MCF 10A (cell line): ENCODE results near the gene PRKAR1B. TPM values are rescaled to one million over a fixed set of nuclear protein-coding genes. Genes with fewer than 3 reads are reported as not detected.

Source experiments
- BruUV-seq: library from RNA; stranded (reverse); fragments of 400-500 nt; replicated peaks from 2 replicates; lab custom pipeline; 2021; lab: Mats Ljungman, UMichigan
- CTCF ChIA-PET: fragments of 300-600 bp; sonication (Branson Sonifier 250); formaldehyde crosslinking; extraction: SDS; loops from one replicate; lab custom pipeline; 2021; ENCODE audit warnings: antibody characterized with exemption, inconsistent platforms; lab: Yijun Ruan, JAX
- POLR2A ChIA-PET: fragments of 300-600, 350-650 bp; sonication (Branson Sonifier 250); formaldehyde crosslinking; extraction: SDS; loops from one replicate; lab custom pipeline; 2020; ENCODE audit warnings: antibody characterized with exemption, inconsistent platforms; lab: Yijun Ruan, JAX
- DNase-seq: peaks from one replicate; pipeline ENCODE4 v3.0.0-alpha.2; 2018; ENCODE audit not compliant: unreplicated experiment
- H3K27ac Mint-ChIP-seq: one replicate; pipeline ENCODE4 v1.8.0; 2022; ENCODE audit warnings: mild to moderate bottlenecking, low read depth, mixed read lengths; ENCODE audit not compliant: unreplicated experiment
- H3K27me3 Mint-ChIP-seq: one replicate; pipeline ENCODE4 v1.8.0; 2022; ENCODE audit warnings: mixed read lengths; ENCODE audit not compliant: insufficient read depth, unreplicated experiment
- H3K36me3 Mint-ChIP-seq: one replicate; pipeline ENCODE4 v1.8.0; 2022; ENCODE audit warnings: mild to moderate bottlenecking, moderate library complexity, mixed read lengths; ENCODE audit not compliant: insufficient read depth, unreplicated experiment
- H3K4me1 Mint-ChIP-seq: one replicate; pipeline ENCODE4 v1.8.0; 2022; ENCODE audit warnings: mixed read lengths; ENCODE audit not compliant: insufficient read depth, unreplicated experiment
- H3K4me3 Mint-ChIP-seq: one replicate; pipeline ENCODE4 v1.8.0; 2022; ENCODE audit warnings: mild to moderate bottlenecking, moderate library complexity, mixed read lengths; ENCODE audit not compliant: unreplicated experiment
- H3K9me3 Mint-ChIP-seq: one replicate; pipeline ENCODE4 v1.8.0; 2022; ENCODE audit warnings: mixed read lengths; ENCODE audit not compliant: unreplicated experiment
- CTCF ChIP-seq: fragments of 200-600 bp; IDR thresholded peaks from one replicate; pipeline ENCODE4 v1.8.0; 2022; ENCODE audit warnings: antibody characterized with exemption, mild to moderate bottlenecking; ENCODE audit not compliant: unreplicated experiment
- intact Hi-C: fragments of 100-400 bp; cut with micrococcal nuclease; formaldehyde crosslinking; loops from 2 replicates; pipeline ENCODE4 v1.14.1; 2022
- total RNA-seq: library from RNA; stranded (reverse); gene quantifications from 2 replicates; pipeline ENCODE4 v1.2.3, GENCODE V29; 2022

PRKAR1B gene
- total RNA-seq, 1 experiment from 2014 or later, result 31.5 TPM

DNA sequence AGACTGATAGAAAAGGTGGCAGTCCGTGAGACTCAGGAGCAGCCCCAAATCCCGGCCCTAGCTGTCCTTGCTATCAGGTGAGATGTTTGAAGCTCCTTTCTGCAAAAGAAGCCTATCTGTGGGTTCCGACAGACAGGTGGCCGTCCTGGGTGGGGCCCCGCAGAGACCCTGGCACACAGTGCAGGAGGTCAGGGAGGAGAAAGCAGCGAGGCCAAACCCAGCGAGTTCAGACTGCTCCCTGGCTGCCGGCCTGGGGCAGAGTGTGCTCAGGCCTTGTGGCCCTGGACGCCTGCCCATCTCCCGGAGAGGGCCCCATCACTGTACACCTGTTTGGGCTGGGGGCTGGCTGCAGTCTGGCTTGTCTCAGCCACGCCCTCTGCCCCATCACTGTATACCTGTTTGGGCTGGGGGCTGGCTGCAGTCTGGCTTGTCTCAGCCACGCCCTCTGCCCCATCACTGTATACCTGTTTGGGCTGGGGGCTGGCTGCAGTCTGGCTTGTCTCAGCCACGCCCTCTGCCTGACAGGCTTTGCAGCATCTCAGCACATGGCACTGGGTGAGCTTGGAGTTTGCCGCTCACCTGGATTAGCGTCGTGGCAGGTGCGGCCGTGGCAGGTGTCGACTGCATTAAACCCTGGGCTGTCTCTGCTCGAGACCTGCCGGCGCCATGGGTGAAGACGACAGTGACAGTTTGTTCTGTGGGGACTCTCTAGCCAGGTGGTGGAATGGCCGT lies 11.8 kb upstream of the PRKAR1B start:
- BruUV-seq, result no TSS peak
- Mint-ChIP-seq H3K27ac (no peak overlapping the region), H3K36me3 (peaks cover 19% of the 10 kb centered on the region), H3K4me3 (no peak overlapping the region), H3K9me3 (no peaks in the 10 kb centered on the region), H3K27me3 (no peaks in the 10 kb centered on the region), H3K4me1 (peaks cover 5% of the 10 kb centered on the region)
- intact Hi-C loops, result no loop called here
- TF ChIP-seq CTCF, result no peak
- POLR2A ChIA-PET, result interaction anchor here (1.0 kb wide), 1 partner anchor 29 kb away, joined by 3 read pairs; no protein-coding TSS in a partner anchor
- DNase-seq, result no peak
- CTCF ChIA-PET, result interaction anchor here (0.7 kb wide), 1 partner anchor 79 kb away, joined by 3 read pairs; no protein-coding TSS in a partner anchor

- intact Hi-C loops, result no loop called here
- Mint-ChIP-seq H3K27me3 (no peaks in the 10 kb centered on the region), H3K27ac (no peak overlapping the region), H3K4me1 (peaks cover 7% of the 10 kb centered on the region), H3K36me3 (peaks cover 19% of the 10 kb centered on the region), H3K4me3 (no peak overlapping the region), H3K9me3 (no peaks in the 10 kb centered on the region)
- no peak for DNase-seq
- ChIA-PET CTCF (interaction anchor here (0.6 to 2.5 kb wide), 2 partner anchors 417 to 470 kb away, joined by 3 to 6 read pairs; no protein-coding TSS in a partner anchor), POLR2A (interaction anchor here (1.0 kb wide), 1 partner anchor 29 kb away, joined by 3 read pairs; no protein-coding TSS in a partner anchor)
- TF ChIP-seq CTCF, result no peak
- no TSS peak for BruUV-seq
Measured at GRCh38 chr7:738241-738640, 11.2 kb upstream of the PRKAR1B start.

- DNase-seq, result no peak
- no peak overlapping the region for H3K27ac Mint-ChIP-seq
- H3K4me1 Mint-ChIP-seq, result peaks cover 22% of the 10 kb centered on the region
- no peaks in the 10 kb centered on the region for H3K9me3 Mint-ChIP-seq
- no peak for TF ChIP-seq CTCF
- H3K36me3 Mint-ChIP-seq, result peaks cover 23% of the 10 kb centered on the region
- POLR2A ChIA-PET, result interaction anchor here (1.0 kb wide), 1 partner anchor 8 kb away, joined by 3 read pairs; no protein-coding TSS in a partner anchor
- no peak overlapping the region for H3K4me3 Mint-ChIP-seq
- CTCF ChIA-PET, result interaction anchor here (0.5 to 1.5 kb wide), 4 partner anchors 36 to 403 kb away, joined by 3 to 6 read pairs (median 4); no protein-coding TSS in a partner anchor
- intact Hi-C loops, result no loop called here
- H3K27me3 Mint-ChIP-seq, result no peaks in the 10 kb centered on the region
- BruUV-seq, result no TSS peak
Measured at GRCh38 chr7:734808-735207, 7.7 kb upstream of the PRKAR1B start.

DNA sequence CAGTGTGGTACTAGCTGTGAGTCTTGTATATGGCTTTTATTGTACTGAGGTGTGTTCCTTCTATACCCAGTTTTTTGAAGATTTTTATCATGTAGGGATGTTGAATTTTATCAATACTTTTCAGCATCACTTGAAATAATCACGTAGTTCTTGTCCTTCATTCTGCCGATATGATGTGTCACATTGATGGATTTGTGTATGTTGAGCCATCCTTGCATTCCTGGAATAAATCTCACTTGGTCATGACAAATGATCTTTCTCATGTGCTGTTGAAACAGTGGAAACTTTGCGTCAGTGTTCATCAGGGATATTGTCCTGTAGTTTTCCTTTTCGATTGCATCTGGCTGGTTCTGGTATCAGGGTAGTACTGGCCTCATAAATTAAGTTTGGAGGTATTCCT lies 7.1 kb upstream of the PRKAR1B start:
- ChIA-PET CTCF (interaction anchor here (1.4 to 1.9 kb wide), 3 partner anchors 401 to 412 kb away, joined by 3 to 9 read pairs (median 6); no protein-coding TSS in a partner anchor), POLR2A (interaction anchor here (1.0 kb wide), 1 partner anchor 8 kb away, joined by 3 read pairs; no protein-coding TSS in a partner anchor)
- H3K36me3 Mint-ChIP-seq, result peaks cover 20% of the 10 kb centered on the region
- TF ChIP-seq CTCF, result no peak
- H3K4me1 Mint-ChIP-seq, result peaks cover 22% of the 10 kb centered on the region
- intact Hi-C loops, result no loop called here
- no peaks in the 10 kb centered on the region for H3K9me3 Mint-ChIP-seq
- no peak overlapping the region for H3K27ac Mint-ChIP-seq
- no peaks in the 10 kb centered on the region for H3K27me3 Mint-ChIP-seq
- no TSS peak for BruUV-seq
- H3K4me3 Mint-ChIP-seq, result no peak overlapping the region
- no peak for DNase-seq
